GM21717 (cell line): Measurements from ENCODE around the gene PLXNB1.
"Not testable (repeated sequence)": the region's sequence is repeated elsewhere in the genome, so short reads cannot be mapped to it uniquely, and the experiment has no call there.

ENCODE experiments used
- ATAC-seq: cut with Tn5 transposase; IDR thresholded peaks from one replicate; pipeline ENCODE4 v1.9.1; 2021; ENCODE audit warnings: mild to moderate bottlenecking, moderate library complexity; ENCODE audit not compliant: unreplicated experiment

Gene PLXNB1

DNA sequence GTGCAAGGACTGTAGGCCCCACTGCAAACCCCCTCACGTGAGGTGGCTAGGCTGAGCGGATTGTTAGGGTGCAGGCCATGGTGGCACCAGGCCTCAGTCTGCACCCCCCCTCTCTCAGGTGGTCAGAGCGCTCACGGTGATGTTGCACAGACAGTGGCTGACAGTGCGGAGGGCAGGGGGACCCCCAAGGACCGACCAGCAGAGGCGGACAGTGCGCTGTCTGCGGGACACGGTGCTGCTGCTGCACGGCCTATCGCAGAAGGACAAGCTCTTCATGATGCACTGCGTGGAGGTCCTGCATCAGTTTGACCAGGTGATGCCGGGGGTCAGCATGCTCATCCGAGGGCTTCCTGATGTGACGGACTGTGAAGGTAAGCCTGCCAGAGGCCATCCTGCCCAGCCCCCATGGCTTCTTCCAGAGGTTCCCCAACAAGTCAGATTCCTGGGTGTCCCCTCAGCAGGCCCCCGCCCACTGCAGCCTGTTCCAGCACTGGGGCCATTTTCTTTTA is 34.9 kb upstream of the PLXNB1 start:
- no peak for ATAC-seq

GRCh38 chr3:48463703-48464102 is 33.8 kb upstream of the PLXNB1 start:
- no peak for ATAC-seq

DNA sequence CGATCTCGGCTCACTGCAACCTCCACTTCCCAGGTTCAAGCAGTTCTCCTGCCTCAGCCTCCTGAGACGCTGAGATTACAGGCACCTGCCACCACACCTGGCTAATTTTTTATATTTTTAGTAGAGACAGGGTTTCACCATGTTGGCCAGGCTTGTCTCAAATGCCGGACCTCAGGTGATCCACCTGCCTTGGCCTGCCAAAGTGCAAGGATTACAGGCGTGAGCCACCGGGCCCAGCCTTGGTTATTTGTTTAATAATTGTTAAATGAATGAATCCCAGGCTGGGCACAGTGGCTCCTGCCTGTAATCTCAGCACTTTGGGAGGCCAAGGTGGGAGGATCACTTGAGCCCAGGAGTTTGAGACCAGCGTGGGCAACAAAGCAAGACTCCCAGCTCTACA is 31.9 kb upstream of the PLXNB1 start:
- not testable (repeated sequence) for ATAC-seq

DNA sequence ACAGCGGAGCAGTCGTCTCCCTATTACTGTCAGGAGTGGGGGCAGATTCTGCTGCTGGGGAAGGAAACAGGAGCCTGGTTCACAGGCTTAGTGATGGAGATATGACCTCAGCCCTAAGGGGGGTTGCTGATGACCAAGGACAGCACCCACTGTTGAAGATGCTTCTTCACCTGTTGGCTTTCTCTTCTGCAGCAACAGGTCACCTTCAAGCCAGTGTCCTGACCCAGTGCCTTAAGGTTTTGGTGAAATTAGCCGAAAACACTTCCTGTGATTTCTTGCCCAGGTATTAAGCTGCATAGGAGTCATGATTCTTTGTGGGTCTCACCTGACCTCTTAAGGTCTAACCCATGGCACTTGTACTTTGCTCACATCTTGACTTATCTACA is 30.6 kb upstream of the PLXNB1 start:
- no peak for ATAC-seq

- no peak for ATAC-seq
Measured at GRCh38 chr3:48459773-48460516, 30.1 kb upstream of the PLXNB1 start.

GRCh38 chr3:48459331-48459730 is 29.4 kb upstream of the PLXNB1 start:
- ATAC-seq = no peak

DNA sequence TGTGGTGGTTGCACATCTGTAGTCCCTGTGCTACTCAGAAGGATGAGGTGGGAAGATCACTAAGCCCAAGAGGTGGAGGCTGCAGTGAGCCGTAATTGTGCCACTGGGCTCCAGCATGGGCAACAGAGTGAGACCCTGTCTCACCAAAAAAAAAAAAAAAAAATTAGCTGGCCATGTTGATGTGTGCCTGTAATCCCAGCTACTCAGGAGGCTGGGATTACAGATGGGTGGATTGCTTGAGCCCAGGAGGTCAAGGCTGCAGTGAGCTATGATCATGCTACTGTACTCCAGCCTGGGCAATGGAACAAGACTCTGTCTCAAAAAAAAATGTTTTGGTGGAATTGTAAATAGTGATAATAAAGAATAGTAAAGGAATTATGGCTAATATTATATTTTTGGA is 26.6 kb upstream of the PLXNB1 start:
- ATAC-seq = no peak

DNA sequence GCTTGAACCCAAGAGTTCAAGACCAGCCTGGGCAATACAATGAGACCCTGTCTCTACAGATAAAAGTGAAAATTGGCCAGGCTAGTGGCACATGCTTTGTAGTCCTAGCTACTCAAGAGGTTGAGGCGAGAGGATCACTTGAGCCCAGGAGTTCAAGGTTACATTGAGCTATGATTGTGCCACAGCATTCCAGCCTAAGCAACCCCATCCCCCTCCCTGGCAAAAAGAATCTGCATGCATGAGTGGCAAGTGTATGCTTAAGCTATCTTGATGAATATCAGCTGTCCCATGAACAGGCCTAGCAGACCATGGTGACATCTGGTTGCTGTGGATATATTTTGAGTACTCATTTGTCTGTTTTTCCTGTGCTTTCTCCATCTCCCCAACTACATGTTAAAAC is 21.4 kb upstream of the PLXNB1 start:
- no peak for ATAC-seq

- peak; percentile 83 for ATAC-seq
Measured at GRCh38 chr3:48446425-48447193, 16.7 kb upstream of the PLXNB1 start, which contains the start of gene ATRIP. ATRIP (plus strand) TSS chr3:48446737; CDS start chr3:48446846, 109 bp downstream.

DNA sequence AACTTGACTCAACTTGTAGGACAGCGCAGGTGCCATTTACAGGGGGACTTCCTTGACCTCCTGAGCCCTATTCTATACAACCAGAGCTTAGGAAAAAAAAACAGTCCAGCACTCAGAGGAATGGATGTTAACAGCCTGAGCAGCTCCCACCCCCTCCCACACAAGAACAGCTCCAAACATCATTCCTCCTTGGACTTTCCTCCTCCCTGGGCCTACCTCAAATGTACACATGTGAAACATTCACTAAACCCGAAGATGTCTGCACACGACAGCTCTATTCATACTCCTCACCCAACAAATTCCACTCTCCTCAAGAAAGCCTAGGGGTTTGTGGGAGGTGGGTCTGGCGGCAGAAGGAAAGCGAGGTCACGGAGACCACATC is 16.1 kb upstream of the PLXNB1 start:
- no peak for ATAC-seq

GRCh38 chr3:48445277-48445882 is 15.5 kb upstream of the PLXNB1 start:
- no peak for ATAC-seq

GRCh38 chr3:48441940-48442339 is 12.1 kb upstream of the PLXNB1 start:
- ATAC-seq = no peak

GRCh38 chr3:48440590-48440958 is 10.7 kb upstream of the PLXNB1 start:
- ATAC-seq = no peak

DNA sequence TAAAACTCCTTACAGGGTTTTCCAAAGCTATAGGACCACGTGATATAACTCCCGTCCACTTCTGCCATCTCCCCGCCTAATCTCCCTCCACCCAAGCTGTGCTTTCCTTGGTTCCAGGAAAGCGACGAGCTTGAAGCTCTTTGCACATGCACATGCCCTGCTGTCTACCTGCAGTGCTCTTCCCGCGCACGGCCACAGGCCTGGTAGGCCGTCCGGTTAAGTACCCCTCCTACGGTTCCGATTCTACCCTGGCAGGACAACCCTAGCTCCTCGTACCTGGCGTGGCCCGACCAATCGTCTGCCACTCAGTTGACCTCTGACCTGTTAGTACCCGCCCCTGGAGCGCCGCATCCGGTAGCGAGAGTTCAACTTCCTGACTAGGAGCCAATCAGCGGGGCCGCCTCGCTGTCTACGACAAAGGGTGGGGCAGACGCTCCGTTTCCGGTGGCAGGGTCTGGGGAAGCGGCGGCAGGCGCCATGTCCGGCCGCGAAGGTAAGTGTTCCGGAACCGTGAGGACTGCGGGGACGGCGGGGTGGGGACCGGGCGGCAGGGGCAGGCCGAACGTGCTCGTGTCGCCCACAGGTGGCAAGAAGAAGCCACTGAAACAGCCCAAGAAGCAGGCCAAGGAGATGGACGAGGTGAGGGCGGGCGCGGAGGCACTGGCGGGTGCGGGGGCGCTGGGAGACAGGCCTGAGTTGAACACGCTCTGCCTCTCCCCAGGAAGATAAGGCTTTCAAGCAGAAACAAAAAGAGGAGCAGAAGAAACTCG is 10.1 kb upstream of the PLXNB1 start, which contains the start of the genes CCDC51 and TMA7:
CCDC51 (minus strand) TSS at position 300 of the 770 bp plus-strand sequence. CDS start 4,991 bp downstream, outside the sequence.
TMA7 (plus strand) TSS at position 438 of the 770 bp plus-strand sequence; CDS start at position 478, 40 bp downstream.
- peak; percentile 90 for ATAC-seq

DNA sequence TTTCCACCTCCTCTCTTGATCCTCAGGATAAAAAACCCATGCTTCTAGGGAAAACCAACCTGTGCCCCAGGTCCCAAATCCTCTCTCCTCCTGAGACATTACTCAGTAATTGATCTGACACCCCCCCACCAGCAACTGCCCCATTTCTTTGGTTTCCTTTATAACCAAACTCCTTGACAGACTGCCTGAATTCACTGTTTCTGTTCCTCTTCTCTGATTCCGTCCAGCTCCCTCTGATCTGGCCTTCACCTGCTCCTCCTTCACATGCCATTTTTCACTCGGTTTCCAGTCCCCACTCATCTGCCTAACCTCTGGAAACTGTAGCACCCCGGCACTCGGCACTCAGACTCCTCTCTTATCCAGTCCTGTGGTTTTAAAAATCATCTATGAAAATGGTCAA is 7.9 kb upstream of the PLXNB1 start:
- ATAC-seq = no peak

DNA sequence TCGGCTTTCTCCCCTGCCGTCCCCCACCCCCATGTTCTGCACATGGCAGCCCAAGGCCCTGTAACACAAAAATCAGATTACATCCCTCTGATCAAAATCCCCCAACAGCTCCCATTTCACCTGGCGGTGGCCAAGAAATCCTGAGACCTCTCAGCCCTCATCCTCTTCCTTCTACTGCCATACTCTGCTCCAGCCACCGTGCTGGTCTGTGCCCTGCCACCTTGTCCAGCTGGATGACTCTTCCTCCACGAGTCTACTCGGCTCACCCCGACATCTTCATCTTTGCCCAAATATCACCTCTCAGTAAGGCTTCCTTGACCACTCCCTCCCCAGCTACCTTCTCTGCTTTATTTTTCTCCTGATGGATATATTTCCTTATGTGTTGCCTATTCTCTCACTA is 7.0 kb upstream of the PLXNB1 start:
- ATAC-seq = no peak

- no peak for ATAC-seq
Measured at GRCh38 chr3:48436477-48436787, 6.5 kb upstream of the PLXNB1 start.

- ATAC-seq = no peak
Measured at GRCh38 chr3:48435774-48436476, 6.0 kb upstream of the PLXNB1 start.

DNA sequence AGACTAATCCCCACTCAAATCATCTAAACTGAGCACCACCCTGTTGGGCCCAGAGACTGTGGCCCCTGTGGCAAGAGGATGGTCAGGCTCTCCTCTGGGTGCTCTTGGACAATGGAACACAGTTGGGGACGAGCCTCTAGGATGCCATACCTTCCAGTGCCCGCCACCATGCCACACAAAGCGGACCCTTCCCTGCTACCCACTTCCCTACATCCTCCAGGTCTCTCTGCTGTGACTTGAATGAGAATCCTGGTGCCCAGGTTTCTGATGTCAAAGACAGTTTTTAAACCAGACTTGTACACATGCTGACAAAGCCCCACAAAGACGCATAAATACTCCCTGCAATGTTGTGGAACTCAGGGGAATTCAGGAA is 5.3 kb upstream of the PLXNB1 start:
- no peak for ATAC-seq

DNA sequence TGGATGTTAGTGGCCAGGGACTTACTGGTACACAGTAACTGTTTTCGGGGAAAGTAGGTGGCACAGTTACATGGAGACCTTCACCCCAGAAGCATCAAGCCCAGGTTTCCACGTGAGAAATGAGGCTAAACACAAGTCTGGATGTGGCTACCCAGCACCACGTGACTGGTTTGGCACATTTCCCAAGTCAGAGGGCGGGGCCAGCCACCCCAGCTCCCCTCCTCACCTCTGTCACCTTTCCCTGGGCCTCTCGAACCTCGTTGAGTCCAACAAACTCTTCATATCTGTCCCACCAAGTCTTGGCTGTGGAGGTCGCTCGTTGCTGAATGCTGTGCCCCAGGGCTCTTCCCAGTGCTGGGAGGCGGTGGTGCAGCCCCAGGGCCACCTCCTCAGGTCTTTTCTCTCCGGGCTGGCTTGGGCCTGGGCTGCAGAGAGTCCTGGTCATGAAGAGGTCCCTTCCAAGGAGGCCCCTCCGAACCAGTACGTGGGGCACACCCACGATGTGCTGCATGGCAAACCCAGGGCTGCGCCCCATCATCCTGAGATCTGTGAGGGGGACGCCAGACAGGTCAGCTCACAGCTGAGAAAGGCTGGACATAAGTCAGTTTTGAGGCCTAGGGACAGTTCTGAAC is 4.8 kb upstream of the PLXNB1 start:
- no peak for ATAC-seq
